Skin epidermis (tissue), 12 donors: Measurements from ENCODE around the gene ENC1.
A peak's percentile ranks its signal among the peaks of the same experiment; 100 is the strongest.

Experiments
- H3K27ac ChIP-seq, 21 experiments: fragments of 200-600 bp; sonication (generic) in 11 of 21; one replicate each; pipeline ENCODE4 v1.5.0; 2020; ENCODE audit warnings: mild to moderate bottlenecking in 3 of 21, inconsistent platforms in 2 of 21, moderate library complexity in 2 of 21
- H3K4me3 ChIP-seq, 7 experiments: fragments of 200-600 bp; sonication (generic) in 2 of 7; one replicate each; pipeline ENCODE4 v1.5.0; 2020; ENCODE audit warnings: inconsistent platforms in 2 of 7, mild to moderate bottlenecking in 2 of 7, moderate library complexity in 1 of 7

Gene ENC1

GRCh38 chr5:74582853-74583252, 57.7 kb downstream of the ENC1 start:
- no peak overlapping the region for H3K27ac ChIP-seq

DNA sequence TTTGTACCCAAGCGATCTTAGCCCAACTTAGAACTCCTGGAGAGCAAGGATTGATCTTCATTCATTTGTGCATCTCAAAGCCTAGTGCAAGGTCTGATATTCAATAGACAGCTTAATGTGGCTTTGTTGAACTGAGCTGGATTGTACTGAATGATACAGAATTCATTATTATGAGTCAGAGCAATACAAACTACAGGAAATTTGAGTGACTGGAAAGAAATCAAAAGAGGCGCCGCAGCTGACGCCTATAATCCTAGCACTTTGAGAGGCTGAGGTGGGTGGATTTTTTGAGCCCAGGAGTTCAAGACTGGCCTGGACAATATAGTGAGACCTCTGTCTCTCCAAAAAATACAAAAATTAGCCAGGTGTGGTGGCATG, 58.6 kb downstream of the ENC1 start:
- Histone ChIP-seq H3K4me3 (no peak overlapping the region), H3K27ac (no peak overlapping the region)

More at GRCh38 chr5:74582853-74583252, 57.7 kb downstream of the ENC1 start:
- H3K4me3 ChIP-seq: no peak overlapping the region

DNA sequence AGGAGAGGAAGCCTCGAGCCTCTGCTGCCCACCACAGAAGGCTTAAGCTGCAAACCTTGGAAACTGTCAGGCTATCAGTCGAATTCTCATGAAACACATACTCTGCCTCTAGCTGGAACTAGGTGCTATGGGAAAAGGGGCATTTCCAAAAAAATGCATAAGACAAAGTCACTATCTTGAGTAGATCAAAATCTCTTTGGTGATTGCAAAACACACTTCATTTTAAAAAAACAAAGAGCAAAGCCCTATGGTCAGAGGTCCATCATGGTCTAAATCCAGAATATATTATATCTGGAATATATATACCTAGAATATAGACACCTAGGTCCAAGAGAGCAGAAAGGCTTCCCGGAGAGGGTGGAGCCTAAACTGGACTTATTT, 59.8 kb downstream of the ENC1 start:
- Histone ChIP-seq H3K27ac (no peak overlapping the region), H3K4me3 (no peak overlapping the region)

DNA sequence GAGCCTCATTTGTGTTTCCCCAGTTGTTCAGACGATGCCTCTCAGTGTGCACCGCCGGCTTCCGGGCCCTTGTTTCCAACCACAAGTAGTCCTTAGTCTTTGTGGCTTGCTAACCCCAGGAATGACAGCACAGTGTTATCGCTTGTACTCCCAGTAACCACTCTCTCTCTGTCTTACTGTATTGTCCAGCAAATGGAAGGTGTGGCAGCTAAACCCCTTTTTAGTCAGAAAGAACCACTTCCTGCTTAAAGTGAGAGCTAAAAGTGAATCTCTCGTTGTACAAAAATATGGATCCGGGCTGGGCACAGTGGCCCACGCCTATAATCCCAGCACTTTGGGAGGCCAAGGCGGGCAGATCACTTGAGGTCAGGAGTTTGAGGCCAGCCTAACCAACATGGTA, 61.3 kb downstream of the ENC1 start:
- Histone ChIP-seq H3K27ac (peak overlapping the region in 2 of 21 experiments; percentile 8 to 20), H3K4me3 (no peak overlapping the region)

GRCh38 chr5:74578356-74579044, 62.0 kb downstream of the ENC1 start:
- Histone ChIP-seq H3K27ac (peak overlapping the region in 1 of 21 experiments; percentile 20), H3K4me3 (no peak overlapping the region)
